NB4 (cell line): ENCODE measurements around the gene GPAM.

Source experiments
- DNase-seq: peaks from one replicate; pipeline ENCODE4 v3.0.0; 2010; ENCODE audit warnings: low read depth
- H3K4me3 ChIP-seq: one replicate; pipeline ENCODE4 v1.5.1; 2011; ENCODE audit warnings: mild to moderate bottlenecking, low read depth, low read length, moderate library complexity
- CTCF ChIP-seq: IDR thresholded peaks from one replicate; pipeline ENCODE4 v1.5.1; 2012; ENCODE audit warnings: low read depth, low read length
- MAX ChIP-seq: IDR thresholded peaks from 2 replicates; pipeline ENCODE4 v1.6.1; 2011; ENCODE audit warnings: low read depth, low read length
- MYC ChIP-seq: IDR thresholded peaks from 2 replicates; pipeline ENCODE4 v1.6.1; 2011; ENCODE audit warnings: low read depth, low read length
- POLR2A ChIP-seq: IDR thresholded peaks from 2 replicates; pipeline ENCODE4 v1.6.1; 2011; ENCODE audit warnings: mild to moderate bottlenecking; ENCODE audit not compliant: insufficient read length; ENCODE audit errors: extremely low read depth

Gene GPAM

GRCh38 chr10:112166800-112167199 lies 16.8 kb downstream of the GPAM start:
- DNase-seq: no peak
- TF ChIP-seq POLR2A (no peak), MYC (no peak), MAX (no peak), CTCF (no peak)
- no peak overlapping the region for H3K4me3 ChIP-seq

DNA sequence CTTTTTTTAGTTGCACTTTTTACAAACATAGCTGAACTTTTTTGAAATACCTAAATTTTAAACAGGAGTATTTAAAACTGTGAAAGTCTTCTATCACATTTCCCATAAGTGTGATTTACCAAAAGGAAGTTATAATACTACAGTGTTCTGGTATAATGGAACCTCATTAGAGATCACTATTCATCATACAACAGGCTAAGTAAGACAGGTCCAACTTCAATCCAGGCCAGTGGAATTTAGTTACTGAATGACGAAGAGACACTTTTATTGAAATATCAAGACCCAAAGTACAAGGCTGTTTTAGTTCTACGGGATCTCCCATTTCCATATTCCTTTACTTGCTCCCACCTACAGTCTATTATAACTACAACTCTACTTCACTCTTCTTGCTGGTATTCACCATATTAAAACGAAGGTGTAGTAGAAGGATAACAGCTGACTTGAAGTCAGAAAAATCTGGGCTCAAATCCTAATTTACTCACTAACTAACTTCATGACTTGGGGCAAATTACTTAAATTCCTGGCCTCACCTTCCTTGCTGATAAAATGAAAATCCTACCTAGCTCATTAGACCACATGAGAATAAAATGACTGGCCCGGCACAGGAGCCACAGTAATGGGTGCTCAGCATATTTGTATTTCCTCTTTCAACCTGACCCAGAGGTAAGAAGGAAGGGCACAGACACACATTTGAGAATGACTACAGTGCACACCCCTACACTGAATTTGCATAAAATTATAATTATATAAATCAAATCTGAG lies 21.6 kb downstream of the GPAM start:
- TF ChIP-seq MYC (no peak), POLR2A (no peak), CTCF (no peak), MAX (no peak)
- DNase-seq: no peak
- H3K4me3 ChIP-seq: no peak overlapping the region

GRCh38 chr10:112160834-112161233 lies 22.7 kb downstream of the GPAM start:
- H3K4me3 ChIP-seq: no peak overlapping the region
- TF ChIP-seq MYC (no peak), POLR2A (no peak), MAX (no peak), CTCF (no peak)
- DNase-seq: no peak

- H3K4me3 ChIP-seq: no peak overlapping the region
- no peak for DNase-seq
- TF ChIP-seq CTCF: no peak
- TF ChIP-seq POLR2A: no peak
- no peak for TF ChIP-seq MAX
- no peak for TF ChIP-seq MYC
These were observed 24.1 kb downstream of the GPAM start for GRCh38 chr10:112159469-112159868.

DNA sequence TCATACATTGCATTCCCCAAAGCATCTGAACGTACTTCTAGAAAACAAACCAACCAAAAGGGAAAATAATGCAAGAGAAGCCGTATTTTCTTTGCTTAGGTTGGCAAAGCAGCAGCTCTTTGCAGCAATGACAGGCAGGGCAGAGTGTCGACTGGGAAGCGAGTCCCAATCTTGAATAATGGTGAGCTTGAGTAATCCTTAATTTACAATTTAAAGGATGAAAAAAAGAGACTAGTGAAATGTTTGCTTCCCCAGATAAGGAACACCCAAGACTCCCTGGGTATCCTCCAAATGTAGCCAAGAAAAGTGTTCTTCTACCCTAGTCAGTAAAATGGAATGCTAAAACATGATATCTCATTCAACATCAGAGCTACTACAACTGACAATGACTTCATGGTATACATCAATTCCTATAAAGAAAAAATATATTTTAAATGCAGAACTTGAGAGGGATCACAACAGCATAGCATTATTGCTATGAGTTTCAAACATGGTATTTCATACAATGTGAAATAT lies 32.0 kb downstream of the GPAM start:
- DNase-seq: no peak
- H3K4me3 ChIP-seq: no peak overlapping the region
- TF ChIP-seq MYC (no peak), CTCF (no peak), POLR2A (no peak), MAX (no peak)

GRCh38 chr10:112148331-112148730 lies 35.2 kb downstream of the GPAM start:
- no peak overlapping the region for H3K4me3 ChIP-seq
- TF ChIP-seq POLR2A (no peak), CTCF (no peak), MAX (no peak)
- no peak for DNase-seq
